ENCODE results near the gene STK10. TPM values are rescaled to one million over a fixed set of nuclear protein-coding genes. Genes with fewer than 3 reads are reported as not detected.

The STK10 gene
- total RNA-seq, 1 donor from 2014 or later: 72.5 TPM

DNA sequence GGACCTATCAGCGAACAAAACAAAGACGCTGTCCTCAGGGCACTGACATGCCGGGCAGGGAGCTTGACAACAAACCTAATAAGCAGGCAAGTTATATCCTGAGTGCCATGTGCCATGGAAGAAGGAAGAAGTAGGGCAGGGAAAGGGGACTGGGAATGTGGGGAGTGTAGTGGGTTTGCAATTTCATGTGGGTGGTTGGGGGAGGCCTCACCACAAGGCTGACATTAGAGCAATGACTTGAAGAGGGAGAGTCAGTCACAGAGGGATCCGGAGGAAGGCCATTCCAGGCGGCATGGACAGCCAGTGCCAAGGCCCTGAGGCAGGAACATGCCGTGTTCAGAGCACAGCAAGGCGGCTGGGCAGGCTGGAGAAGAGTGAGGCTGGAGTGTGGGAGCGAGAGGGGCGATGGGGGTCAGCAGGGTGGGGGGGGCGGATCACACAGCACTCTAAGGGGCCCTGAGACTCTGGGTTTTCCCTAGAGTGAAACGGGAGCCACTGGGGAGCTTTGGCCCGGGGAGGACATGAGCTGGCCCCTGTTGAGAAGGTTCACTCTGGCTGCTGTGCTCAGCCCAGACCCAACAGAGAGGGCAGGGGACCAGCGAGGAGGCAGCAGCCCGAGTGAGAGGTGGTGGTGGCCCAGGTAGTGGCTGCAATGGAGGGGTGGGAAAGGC lies 86.3 kb downstream of the STK10 start:
- intact Hi-C loops (cut with DNase I): no loop called here
- Histone ChIP-seq H3K36me3 (peaks cover 65% of the 10 kb centered on the region), H3K9me3 (no peaks in the 10 kb centered on the region), H3K27ac (no peak overlapping the region), H3K4me1 (peaks cover 23% of the 10 kb centered on the region), H3K4me3 (no peak overlapping the region), H3K27me3 (ENCODE audit: low read depth) (no peaks in the 10 kb centered on the region)
- DNase-seq: no peak
- TF ChIP-seq CTCF (IDR thresholded peaks at IDR 0.05): no peak
- no peak for ATAC-seq

GRCh38 chr5:172098883-172099282 lies 89.1 kb downstream of the STK10 start:
- Histone ChIP-seq H3K27ac (no peak overlapping the region), H3K9me3 (no peaks in the 10 kb centered on the region), H3K36me3 (peaks cover 71% of the 10 kb centered on the region), H3K4me1 (peaks cover 16% of the 10 kb centered on the region), H3K4me3 (no peak overlapping the region), H3K27me3 (ENCODE audit: low read depth) (no peaks in the 10 kb centered on the region)
- no peak for TF ChIP-seq CTCF (IDR thresholded peaks at IDR 0.05)
- DNase-seq (no peak), ATAC-seq (no peak)
- intact Hi-C loops (cut with DNase I): no loop called here

DNA sequence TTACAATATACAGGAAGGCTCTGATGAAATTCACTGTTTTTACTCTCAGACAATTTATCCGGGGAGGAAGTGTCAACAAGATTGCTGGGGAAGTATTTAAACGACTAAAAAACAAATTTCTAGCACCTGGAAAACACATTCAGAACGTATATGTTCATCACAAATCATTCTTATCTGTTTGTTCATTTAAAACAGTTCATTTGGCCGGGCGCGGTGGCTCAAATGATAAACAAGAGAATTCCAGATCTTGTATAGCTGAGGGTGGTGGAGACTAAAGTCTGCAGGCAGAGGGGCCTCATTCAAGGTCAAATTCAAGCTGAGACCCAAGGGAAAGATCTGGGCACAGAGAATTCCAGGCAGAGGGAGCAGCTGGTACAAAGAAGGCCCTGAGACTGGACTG lies 90.0 kb downstream of the STK10 start:
- no peaks in the 10 kb centered on the region for H3K9me3 ChIP-seq
- no peaks in the 10 kb centered on the region for H3K27me3 ChIP-seq (ENCODE audit: low read depth)
- H3K36me3 ChIP-seq: peaks cover 71% of the 10 kb centered on the region
- DNase-seq (no peak), ATAC-seq (no peak)
- peaks cover 10% of the 10 kb centered on the region for H3K4me1 ChIP-seq
- no peak for TF ChIP-seq CTCF (IDR thresholded peaks at IDR 0.05)
- no peak overlapping the region for H3K4me3 ChIP-seq
- intact Hi-C loops (cut with DNase I): no loop called here
- H3K27ac ChIP-seq: no peak overlapping the region

DNA sequence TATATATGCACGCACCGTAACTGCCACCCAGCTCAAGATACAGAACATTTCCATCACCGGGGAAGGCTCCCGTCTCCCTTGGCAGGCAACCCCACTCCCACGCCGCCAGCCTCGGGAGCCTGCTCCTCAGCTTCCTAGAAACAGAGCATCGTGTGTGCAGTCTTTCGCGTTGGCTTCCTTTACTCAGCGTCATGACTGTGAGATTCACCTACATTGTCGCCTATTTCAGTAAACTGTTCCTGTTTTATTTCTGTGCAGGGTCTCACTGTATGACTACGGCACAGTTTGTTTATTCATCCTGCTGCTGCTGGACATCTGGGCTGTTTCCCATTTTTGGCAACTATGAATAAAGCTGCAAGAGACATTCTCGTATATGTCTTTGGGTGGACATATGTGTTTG lies 90.7 kb downstream of the STK10 start:
- no peak for DNase-seq
- H3K27ac ChIP-seq: no peak overlapping the region
- H3K4me1 ChIP-seq: peaks cover 3% of the 10 kb centered on the region
- intact Hi-C loops (cut with DNase I): no loop called here
- H3K9me3 ChIP-seq: no peaks in the 10 kb centered on the region
- H3K36me3 ChIP-seq: peaks cover 73% of the 10 kb centered on the region
- no peak for ATAC-seq
- no peak overlapping the region for H3K4me3 ChIP-seq
- H3K27me3 ChIP-seq (ENCODE audit: low read depth): no peaks in the 10 kb centered on the region
- no peak for TF ChIP-seq CTCF (IDR thresholded peaks at IDR 0.05)

- no peak for ATAC-seq
- H3K9me3 ChIP-seq: no peaks in the 10 kb centered on the region
- intact Hi-C loops (cut with DNase I): no loop called here
- no peak overlapping the region for H3K27ac ChIP-seq
- H3K36me3 ChIP-seq: peaks cover 73% of the 10 kb centered on the region
- no peak for TF ChIP-seq CTCF (IDR thresholded peaks at IDR 0.05)
- no peak for DNase-seq
- no peak overlapping the region for H3K4me3 ChIP-seq
- no peaks in the 10 kb centered on the region for H3K27me3 ChIP-seq (ENCODE audit: low read depth)
- H3K4me1 ChIP-seq: no peaks in the 10 kb centered on the region
Observed at GRCh38 chr5:172096207-172096940, 91.7 kb downstream of the STK10 start.

Data from lower lobe of right lung (tissue), 2 donors.